ENCODE results near the gene IRF5.

Gene IRF5

DNA sequence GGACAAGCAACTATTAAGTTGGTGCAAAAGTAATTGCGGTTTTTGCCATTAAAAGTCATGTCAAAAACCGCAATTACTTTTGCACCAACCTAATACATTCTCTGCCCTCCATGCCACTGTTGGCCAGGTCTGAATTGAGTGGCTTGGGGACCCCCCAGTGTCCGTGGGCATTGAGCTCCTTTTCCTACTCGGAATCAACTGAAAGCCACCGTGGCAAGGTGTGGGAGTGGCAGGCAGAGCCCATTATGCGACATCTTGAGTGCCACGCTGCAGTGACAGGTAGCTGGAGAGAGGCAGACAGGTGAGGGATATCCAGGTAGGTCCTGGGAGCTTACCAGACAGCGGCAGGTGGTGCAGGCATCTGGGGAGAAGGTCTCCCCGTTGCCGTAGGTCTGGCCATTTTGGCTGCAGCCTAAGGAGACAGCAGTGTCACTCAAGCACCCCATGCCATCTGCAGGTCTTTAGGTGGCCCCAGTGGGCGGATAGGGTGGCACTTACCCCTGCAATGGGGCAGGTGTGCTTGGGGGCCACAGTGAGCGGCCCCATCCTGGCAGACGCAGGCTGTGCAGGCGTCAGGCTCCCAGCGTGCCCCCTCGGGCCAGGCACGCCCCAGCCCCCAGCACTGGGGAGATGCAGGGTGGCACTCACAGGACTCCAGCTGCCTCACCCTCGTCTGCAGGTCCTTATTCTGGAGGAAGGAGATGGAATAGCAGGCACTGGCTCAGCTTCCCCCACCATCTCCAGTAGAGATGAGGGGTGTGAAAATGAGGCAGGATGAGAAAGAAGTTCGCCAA is 30.8 kb upstream of the IRF5 start:
- DNase-seq, result no peak

- DNase-seq, result no peak
These were observed 28.7 kb upstream of the IRF5 start for GRCh38 chr7:128908750-128909624.

DNA sequence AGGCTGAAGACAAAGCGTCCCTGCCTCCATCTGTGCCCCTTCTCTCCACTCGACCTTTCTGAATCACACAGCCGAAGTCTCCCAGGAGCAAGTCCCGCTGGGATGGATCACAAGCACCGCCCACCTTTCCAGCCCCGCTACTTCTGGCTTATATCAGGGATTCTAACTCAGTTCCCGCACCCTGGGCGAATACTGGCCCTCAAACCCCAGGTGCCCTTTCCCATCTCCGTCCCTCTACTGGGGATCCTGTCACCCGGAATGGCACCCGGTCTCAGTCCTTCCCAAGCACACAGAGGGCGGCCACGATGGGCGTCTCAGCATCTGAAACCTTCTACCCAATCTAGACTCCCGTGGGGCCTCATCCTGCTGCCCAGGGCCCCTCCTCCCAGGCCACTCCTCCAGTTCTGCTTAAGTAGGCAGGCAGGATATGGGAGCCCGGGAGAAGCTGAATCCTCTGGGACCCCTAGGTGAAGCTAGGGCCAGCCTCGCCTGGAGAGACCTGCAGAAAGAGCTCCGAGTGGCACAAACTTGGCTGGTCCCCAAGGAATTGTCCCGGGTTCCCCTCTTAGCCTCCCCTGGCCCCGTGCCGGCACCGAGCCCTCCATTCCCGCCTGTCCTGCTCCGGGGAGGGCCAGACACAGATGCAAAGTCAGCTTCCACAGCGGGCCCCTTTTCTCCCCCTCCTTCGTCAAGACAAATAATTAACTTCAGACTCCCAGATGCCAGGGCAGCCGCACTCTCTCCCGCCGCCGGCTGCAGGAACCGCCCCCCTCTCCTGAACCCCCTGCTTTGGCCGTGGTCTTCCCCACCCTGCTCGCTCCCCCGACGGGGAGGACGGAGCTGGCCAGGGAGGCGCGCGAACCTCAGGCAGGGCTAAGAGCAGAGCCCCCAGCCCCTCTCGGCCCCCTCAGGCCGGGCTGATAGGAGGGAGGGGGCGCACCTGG is 27.8 kb upstream of the IRF5 start:
- DNase-seq, result no peak

- DNase-seq, result no peak
These were observed 27.2 kb upstream of the IRF5 start, which contains the start of gene KCP for GRCh38 chr7:128910569-128910945. KCP (minus strand) TSS chr7:128910709; CDS start chr7:128910676, 33 bp downstream.

GRCh38 chr7:128911423-128912031 is 26.2 kb upstream of the IRF5 start:
- peak in 1 of 2 donors; percentile 9 for DNase-seq

GRCh38 chr7:128912281-128912680 is 25.4 kb upstream of the IRF5 start:
- peak in 1 of 2 donors; percentile 4 for DNase-seq

GRCh38 chr7:128912709-128913495 is 24.8 kb upstream of the IRF5 start:
- DNase-seq, result peak in 1 of 2 donors; percentile 1

GRCh38 chr7:128913870-128914565 is 23.7 kb upstream of the IRF5 start:
- peak in 1 of 2 donors; percentile 9 for DNase-seq

DNA sequence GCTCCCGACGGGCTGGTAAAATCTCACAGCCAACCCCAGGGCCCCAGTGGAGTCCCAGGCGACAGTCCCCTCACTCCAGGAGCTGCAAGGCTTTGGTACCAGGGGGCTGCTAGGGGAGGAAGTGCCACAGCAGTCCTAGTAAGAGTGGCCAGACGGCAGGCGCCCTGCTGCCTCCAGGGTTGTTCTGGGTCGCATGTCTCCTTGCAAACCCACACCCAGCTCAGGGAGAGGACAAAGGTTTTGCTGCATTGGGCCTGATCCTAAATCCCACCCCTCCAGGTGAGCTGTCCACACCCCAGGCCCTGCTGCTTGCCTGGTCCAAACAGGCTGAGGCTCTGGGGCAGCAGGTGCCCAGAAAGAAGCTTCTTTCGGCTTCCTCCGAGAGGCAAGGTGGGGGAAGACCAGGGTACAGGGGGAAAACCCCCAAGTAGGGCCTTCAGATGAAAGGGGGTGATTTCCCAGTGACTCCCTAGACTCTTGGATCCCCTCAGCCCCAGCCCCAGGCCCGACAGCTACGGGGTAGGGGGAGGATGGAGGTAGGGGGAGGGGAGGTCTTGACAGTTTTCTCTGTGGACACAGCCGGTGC is 23.1 kb upstream of the IRF5 start:
- peak in 1 of 2 donors; percentile 8 for DNase-seq

GRCh38 chr7:128915271-128915819 is 22.4 kb upstream of the IRF5 start:
- DNase-seq, result no peak

GRCh38 chr7:128915841-128916642 is 21.7 kb upstream of the IRF5 start:
- DNase-seq, result no peak

DNA sequence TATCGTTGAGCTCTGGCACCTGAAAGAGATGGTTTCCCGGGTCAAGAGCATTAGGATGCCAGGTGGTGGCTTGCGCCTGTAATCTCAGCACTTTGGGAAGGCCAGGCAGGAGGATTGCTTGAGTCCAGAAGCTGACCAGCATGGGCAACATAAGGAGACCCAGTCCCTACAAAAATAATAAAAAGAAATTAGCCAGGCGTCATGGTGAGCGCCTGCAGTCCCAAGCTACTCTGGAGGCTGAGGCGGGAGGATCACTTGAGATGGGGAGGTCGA is 21.1 kb upstream of the IRF5 start:
- no peak for DNase-seq

DNA sequence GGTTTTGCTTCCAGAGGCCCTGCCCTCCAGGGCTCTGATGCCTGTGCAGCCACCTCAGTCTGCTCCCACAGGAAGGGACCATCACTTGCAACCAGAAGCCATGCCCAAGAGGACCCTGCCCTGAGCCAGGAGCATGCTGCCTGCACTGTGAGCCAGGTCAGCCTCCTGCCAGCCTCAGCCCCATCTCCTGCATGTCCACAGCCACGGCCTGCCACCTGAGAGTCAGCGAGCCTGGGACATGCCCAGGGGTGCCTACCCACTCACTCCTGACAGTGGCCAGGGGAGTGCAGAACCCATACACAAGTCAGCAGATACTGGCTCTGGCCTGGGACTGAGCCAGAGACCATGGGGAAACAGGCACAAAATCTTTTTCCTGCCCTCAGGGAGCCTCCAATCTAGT is 20.6 kb upstream of the IRF5 start:
- no peak for DNase-seq

- no peak for DNase-seq
These were observed 19.6 kb upstream of the IRF5 start for GRCh38 chr7:128918016-128918665.

DNA sequence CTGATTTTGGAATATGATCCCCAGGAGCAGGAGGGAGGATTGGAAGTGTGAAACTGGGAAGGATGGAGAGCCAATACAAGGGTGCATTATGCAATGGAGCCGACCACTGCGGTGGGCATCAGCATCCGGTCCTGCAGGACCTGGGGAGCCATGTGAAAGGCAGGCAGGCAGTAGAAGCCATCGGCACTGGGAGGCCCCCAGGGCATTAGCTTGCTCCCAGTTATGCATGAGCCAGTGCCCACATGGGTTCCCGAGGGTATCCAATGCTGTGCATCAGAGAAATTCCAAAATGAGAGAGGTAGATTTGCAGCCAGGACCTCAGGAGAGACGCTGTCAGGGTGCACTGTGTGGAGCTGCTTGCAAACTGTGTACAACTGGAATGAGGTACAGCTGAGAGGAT is 18.5 kb upstream of the IRF5 start:
- DNase-seq, result no peak

DNA sequence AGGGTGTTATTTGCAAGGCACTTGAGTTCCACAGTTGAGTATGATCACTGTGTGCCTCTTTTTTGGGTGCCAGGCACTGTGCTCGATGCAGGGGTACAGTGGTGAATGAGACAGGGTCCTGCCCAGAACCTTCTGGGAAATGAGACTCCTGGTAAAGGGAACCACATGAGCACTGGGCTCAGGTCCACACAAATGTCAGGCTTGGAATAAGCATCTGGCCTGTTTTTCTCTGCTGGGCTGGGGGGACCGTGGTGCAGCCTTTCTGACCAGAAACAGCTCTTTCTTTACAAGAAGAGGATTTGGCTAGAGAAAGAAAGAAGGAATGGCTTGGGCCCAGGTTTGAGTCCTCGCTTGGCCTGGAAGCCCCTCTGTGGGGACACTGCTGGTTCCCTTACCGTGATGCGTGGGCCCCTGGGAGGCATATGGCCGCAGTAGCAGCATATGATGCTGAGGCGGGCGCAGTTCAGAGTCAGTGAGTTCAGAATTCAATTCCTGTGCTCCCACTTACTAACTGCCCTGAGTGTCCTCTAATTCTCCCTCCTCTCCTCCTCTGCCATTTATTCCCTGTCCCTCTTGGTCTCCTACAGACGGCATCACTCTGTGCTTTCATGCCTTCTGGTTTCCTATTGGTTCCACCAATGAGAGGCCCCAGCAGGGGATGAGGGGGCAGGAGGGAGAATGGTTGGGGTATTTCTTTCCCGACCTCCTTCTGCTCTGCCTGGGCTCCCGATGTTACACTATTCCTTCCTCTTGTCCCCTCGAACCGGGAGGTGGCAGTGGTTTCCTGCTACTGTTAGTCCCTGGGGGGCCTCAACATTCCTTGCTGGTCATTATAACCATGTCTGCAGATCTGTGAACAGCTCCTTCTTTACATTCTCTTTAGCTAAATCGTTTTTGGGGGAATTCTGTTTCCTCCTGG is 17.6 kb upstream of the IRF5 start:
- DNase-seq, result no peak

GRCh38 chr7:128920913-128921582 is 16.7 kb upstream of the IRF5 start:
- DNase-seq, result peak in 1 of 2 donors; percentile 1
